ENCODE measurements around the gene PDE6B.

DNA sequence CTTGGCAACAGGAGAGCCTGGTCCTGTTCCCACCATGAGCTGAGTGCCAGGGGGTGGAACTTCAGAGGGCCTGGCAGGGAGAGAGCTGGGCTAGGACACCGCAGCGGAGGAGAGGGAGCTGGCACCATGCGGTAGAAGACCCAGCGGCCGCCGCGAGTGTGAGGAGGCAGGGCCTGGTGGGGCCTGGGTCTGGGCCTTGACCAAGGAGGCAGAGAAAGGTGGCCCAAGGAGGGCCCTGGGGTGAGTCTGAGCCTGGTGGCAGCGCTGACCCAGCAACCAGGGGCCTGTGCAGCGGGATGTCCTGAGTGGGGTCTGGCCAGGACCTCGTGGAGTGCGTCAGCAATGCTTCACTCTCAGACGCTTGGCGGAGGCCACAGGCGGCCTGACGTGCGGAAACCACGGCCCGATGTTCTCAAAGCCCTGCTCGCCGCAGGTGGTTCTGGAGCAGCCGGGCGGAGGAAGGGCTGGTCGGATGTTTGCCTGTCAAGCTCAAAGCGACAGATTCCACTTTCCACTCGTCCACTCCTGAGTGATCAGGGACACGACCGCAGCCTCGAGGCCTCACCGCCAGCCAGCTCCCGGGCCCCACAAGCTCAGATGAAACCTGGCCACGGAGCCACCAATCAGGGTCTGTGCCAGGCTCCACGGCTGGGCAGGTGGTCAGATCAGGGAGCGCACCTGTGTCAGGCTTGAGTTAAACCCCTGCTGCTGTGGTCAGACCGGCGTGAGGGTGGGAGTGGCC, 27.9 kb downstream of the PDE6B start:
- no peak for TF ChIP-seq EZH2phosphoT487 (IDR thresholded peaks at IDR 0.05; ENCODE audit: low read depth)
- TF ChIP-seq, protein P1, sequence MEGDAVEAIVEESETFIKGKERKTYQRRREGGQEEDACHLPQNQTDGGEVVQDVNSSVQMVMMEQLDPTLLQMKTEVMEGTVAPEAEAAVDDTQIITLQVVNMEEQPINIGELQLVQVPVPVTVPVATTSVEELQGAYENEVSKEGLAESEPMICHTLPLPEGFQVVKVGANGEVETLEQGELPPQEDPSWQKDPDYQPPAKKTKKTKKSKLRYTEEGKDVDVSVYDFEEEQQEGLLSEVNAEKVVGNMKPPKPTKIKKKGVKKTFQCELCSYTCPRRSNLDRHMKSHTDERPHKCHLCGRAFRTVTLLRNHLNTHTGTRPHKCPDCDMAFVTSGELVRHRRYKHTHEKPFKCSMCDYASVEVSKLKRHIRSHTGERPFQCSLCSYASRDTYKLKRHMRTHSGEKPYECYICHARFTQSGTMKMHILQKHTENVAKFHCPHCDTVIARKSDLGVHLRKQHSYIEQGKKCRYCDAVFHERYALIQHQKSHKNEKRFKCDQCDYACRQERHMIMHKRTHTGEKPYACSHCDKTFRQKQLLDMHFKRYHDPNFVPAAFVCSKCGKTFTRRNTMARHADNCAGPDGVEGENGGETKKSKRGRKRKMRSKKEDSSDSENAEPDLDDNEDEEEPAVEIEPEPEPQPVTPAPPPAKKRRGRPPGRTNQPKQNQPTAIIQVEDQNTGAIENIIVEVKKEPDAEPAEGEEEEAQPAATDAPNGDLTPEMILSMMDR (IDR thresholded peaks at IDR 0.05; ENCODE audit: low read depth, low read length) = no peak
